Measurements from ENCODE around the gene EIF4G3.

EIF4G3 gene

DNA sequence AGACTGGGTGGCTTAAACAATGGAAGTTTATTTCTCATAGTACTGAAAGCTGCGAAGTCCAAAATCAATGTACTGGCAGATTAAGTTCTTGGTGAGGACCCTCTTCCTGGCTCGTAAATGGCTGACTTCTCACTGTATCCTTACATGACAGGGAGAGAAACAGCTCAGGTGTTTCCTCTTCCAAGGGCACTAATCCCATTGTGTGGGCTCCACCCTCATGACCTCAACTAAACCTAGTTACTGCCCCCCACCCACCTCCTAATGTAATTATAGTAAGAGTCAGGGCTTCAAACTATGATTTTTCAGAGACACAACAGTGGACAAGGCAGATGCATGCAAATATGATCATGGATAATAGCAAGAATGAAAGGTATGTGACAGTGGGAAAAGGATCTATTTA lies 308.4 kb downstream of the EIF4G3 start:
- no peak overlapping the region for H3K4me3 ChIP-seq (ENCODE audit: insufficient read depth, low read length, poor library complexity, severe bottlenecking)
- no peak overlapping the region for H3K4me2 ChIP-seq (ENCODE audit: low read depth, low read length, poor library complexity, severe bottlenecking)
- H3K27me3 ChIP-seq (ENCODE audit: low read length), result no peaks in the 10 kb centered on the region
- H3K9me3 ChIP-seq (ENCODE audit: insufficient read depth, low read length), result no peaks in the 10 kb centered on the region
- no peak overlapping the region for H3K9ac ChIP-seq (ENCODE audit: low read length)
- H4K20me1 ChIP-seq (ENCODE audit: low read depth, low read length), result no peaks in the 10 kb centered on the region
- peaks cover 16% of the 10 kb centered on the region for H3K36me3 ChIP-seq (ENCODE audit: low read length)
- H3K9me2 ChIP-seq (replicated peaks; ENCODE audit: insufficient read depth, low read length), result no peaks in the 10 kb centered on the region
- no peak overlapping the region for H3K27ac ChIP-seq (ENCODE audit: low read depth, low read length)
- H3F3A ChIP-seq (ENCODE audit: insufficient read depth), result no peaks in the 10 kb centered on the region
- H2AFZ ChIP-seq (ENCODE audit: low read depth, low read length, severe bottlenecking), result no peak overlapping the region
- TF ChIP-seq EZH2phosphoT487 (conservative IDR thresholded peaks at IDR 0.05; ENCODE audit: low read length), result no peak
- TF ChIP-seq, protein P1, sequence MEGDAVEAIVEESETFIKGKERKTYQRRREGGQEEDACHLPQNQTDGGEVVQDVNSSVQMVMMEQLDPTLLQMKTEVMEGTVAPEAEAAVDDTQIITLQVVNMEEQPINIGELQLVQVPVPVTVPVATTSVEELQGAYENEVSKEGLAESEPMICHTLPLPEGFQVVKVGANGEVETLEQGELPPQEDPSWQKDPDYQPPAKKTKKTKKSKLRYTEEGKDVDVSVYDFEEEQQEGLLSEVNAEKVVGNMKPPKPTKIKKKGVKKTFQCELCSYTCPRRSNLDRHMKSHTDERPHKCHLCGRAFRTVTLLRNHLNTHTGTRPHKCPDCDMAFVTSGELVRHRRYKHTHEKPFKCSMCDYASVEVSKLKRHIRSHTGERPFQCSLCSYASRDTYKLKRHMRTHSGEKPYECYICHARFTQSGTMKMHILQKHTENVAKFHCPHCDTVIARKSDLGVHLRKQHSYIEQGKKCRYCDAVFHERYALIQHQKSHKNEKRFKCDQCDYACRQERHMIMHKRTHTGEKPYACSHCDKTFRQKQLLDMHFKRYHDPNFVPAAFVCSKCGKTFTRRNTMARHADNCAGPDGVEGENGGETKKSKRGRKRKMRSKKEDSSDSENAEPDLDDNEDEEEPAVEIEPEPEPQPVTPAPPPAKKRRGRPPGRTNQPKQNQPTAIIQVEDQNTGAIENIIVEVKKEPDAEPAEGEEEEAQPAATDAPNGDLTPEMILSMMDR (IDR thresholded peaks at IDR 0.05; ENCODE audit: insufficient read depth, low read length, poor library complexity, severe bottlenecking), result no peak
- no peaks in the 10 kb centered on the region for H3K79me2 ChIP-seq (ENCODE audit: insufficient read depth, low read length)

GRCh38 chr1:20867847-20868246 lies 308.9 kb downstream of the EIF4G3 start:
- Histone ChIP-seq H3F3A (ENCODE audit: insufficient read depth) (no peaks in the 10 kb centered on the region), H3K9ac (ENCODE audit: low read length) (no peak overlapping the region), H3K36me3 (ENCODE audit: low read length) (peaks cover 16% of the 10 kb centered on the region), H3K79me2 (ENCODE audit: insufficient read depth, low read length) (no peaks in the 10 kb centered on the region), H2AFZ (ENCODE audit: low read depth, low read length, severe bottlenecking) (no peak overlapping the region), H3K27me3 (ENCODE audit: low read length) (no peaks in the 10 kb centered on the region), H3K4me2 (ENCODE audit: low read depth, low read length, poor library complexity, severe bottlenecking) (no peak overlapping the region), H4K20me1 (ENCODE audit: low read depth, low read length) (no peaks in the 10 kb centered on the region), H3K4me3 (ENCODE audit: insufficient read depth, low read length, poor library complexity, severe bottlenecking) (no peak overlapping the region), H3K9me2 (replicated peaks; ENCODE audit: insufficient read depth, low read length) (no peaks in the 10 kb centered on the region), H3K27ac (ENCODE audit: low read depth, low read length) (no peak overlapping the region), H3K9me3 (ENCODE audit: insufficient read depth, low read length) (no peaks in the 10 kb centered on the region)
- TF ChIP-seq, protein P1 (IDR thresholded peaks at IDR 0.05; ENCODE audit: insufficient read depth, low read length, poor library complexity, severe bottlenecking), result no peak
- no peak for TF ChIP-seq EZH2phosphoT487 (conservative IDR thresholded peaks at IDR 0.05; ENCODE audit: low read length)

DNA sequence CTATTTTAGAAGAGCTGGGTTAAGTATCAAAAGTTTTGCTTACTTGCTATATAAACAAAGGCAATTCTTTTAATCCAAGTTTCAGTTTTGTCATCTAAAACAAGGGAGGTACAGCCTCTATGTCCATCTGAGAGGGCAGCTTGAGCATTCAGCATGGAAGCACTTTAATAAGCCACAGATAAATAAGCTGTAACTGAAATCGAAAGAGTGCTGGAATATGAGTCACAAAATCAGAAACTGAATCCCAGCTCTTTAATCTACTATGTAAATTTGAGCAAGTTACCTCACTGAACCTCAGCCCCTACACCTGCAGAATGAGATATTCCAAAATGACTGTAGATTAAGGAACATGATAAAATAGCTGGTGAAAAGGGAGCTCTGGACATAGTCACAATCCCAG lies 309.6 kb downstream of the EIF4G3 start:
- no peak overlapping the region for H2AFZ ChIP-seq (ENCODE audit: low read depth, low read length, severe bottlenecking)
- H3K27me3 ChIP-seq (ENCODE audit: low read length), result no peaks in the 10 kb centered on the region
- H3K9ac ChIP-seq (ENCODE audit: low read length), result no peak overlapping the region
- no peak overlapping the region for H3K4me2 ChIP-seq (ENCODE audit: low read depth, low read length, poor library complexity, severe bottlenecking)
- no peaks in the 10 kb centered on the region for H3K9me2 ChIP-seq (replicated peaks; ENCODE audit: insufficient read depth, low read length)
- H3F3A ChIP-seq (ENCODE audit: insufficient read depth), result no peaks in the 10 kb centered on the region
- peaks cover 16% of the 10 kb centered on the region for H3K36me3 ChIP-seq (ENCODE audit: low read length)
- TF ChIP-seq EZH2phosphoT487 (conservative IDR thresholded peaks at IDR 0.05; ENCODE audit: low read length), result no peak
- TF ChIP-seq, protein P1 (IDR thresholded peaks at IDR 0.05; ENCODE audit: insufficient read depth, low read length, poor library complexity, severe bottlenecking), result no peak
- no peaks in the 10 kb centered on the region for H4K20me1 ChIP-seq (ENCODE audit: low read depth, low read length)
- H3K9me3 ChIP-seq (ENCODE audit: insufficient read depth, low read length), result no peaks in the 10 kb centered on the region
- H3K4me3 ChIP-seq (ENCODE audit: insufficient read depth, low read length, poor library complexity, severe bottlenecking), result no peak overlapping the region
- no peak overlapping the region for H3K27ac ChIP-seq (ENCODE audit: low read depth, low read length)
- H3K79me2 ChIP-seq (ENCODE audit: insufficient read depth, low read length), result no peaks in the 10 kb centered on the region
